OCI-LY7 (cell line): ENCODE measurements around the gene GRIN2C.

Experiments used
- EZH2phosphoT487 ChIP-seq: fragments of 200-600 bp; sonication (generic); IDR thresholded peaks from 2 replicates; pipeline ENCODE4 v1.6.1; 2018; ENCODE audit warnings: low read depth, borderline replicate concordance, mild to moderate bottlenecking, mixed run types, antibody characterized with exemption, low read length, moderate library complexity, mixed read lengths
- TF ChIP-seq, protein P1 (sequence below): fragments of 200-600 bp; sonication (generic); conservative IDR thresholded peaks from 2 replicates; pipeline ENCODE4 v1.5.1; 2014; ENCODE audit warnings: mild to moderate bottlenecking, antibody characterized with exemption, low read length, moderate library complexity, mixed read lengths

GRCh38 chr17:74824961-74825627 is 34.6 kb downstream of the GRIN2C start:
- TF ChIP-seq, protein P1, sequence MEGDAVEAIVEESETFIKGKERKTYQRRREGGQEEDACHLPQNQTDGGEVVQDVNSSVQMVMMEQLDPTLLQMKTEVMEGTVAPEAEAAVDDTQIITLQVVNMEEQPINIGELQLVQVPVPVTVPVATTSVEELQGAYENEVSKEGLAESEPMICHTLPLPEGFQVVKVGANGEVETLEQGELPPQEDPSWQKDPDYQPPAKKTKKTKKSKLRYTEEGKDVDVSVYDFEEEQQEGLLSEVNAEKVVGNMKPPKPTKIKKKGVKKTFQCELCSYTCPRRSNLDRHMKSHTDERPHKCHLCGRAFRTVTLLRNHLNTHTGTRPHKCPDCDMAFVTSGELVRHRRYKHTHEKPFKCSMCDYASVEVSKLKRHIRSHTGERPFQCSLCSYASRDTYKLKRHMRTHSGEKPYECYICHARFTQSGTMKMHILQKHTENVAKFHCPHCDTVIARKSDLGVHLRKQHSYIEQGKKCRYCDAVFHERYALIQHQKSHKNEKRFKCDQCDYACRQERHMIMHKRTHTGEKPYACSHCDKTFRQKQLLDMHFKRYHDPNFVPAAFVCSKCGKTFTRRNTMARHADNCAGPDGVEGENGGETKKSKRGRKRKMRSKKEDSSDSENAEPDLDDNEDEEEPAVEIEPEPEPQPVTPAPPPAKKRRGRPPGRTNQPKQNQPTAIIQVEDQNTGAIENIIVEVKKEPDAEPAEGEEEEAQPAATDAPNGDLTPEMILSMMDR = no peak
- no peak for TF ChIP-seq EZH2phosphoT487
